ENCODE results near the gene NKX6-2.

NKX6-2 gene

GRCh38 chr10:132783940-132784865 lies 1.7 kb downstream of the NKX6-2 start:
- no peaks in the 10 kb centered on the region for H3K9me3 ChIP-seq (ENCODE audit: insufficient read depth, low read depth, low read length)
- no peak overlapping the region for H3K9ac ChIP-seq (ENCODE audit: low read depth, low read length)
- H3K4me3 ChIP-seq (ENCODE audit: low read length), result peak overlapping the region; percentile 18; the same call in 1 of the 2 replicates
- H3K27ac ChIP-seq (ENCODE audit: low read length), result no peak overlapping the region
- H3K4me1 ChIP-seq (ENCODE audit: insufficient read depth, low read length), result no peaks in the 10 kb centered on the region; the same call in 1 of the 2 replicates
- no peaks in the 10 kb centered on the region for H3K36me3 ChIP-seq (ENCODE audit: insufficient read depth, low read depth, low read length)
- H3K27me3 ChIP-seq (ENCODE audit: insufficient read depth, low read length), result peaks cover 79% of the 10 kb centered on the region

GRCh38 chr10:132783165-132783939 lies 2.6 kb downstream of the NKX6-2 start:
- no peak overlapping the region for H3K27ac ChIP-seq (ENCODE audit: low read length)
- H3K4me1 ChIP-seq (ENCODE audit: insufficient read depth, low read length), result no peaks in the 10 kb centered on the region; the same call in 1 of the 2 replicates
- H3K9me3 ChIP-seq (ENCODE audit: insufficient read depth, low read depth, low read length), result no peaks in the 10 kb centered on the region
- peaks cover 71% of the 10 kb centered on the region for H3K27me3 ChIP-seq (ENCODE audit: insufficient read depth, low read length)
- no peak overlapping the region; the same call in 1 of the 2 replicates for H3K4me3 ChIP-seq (ENCODE audit: low read length)
- no peak overlapping the region for H3K9ac ChIP-seq (ENCODE audit: low read depth, low read length)
- H3K36me3 ChIP-seq (ENCODE audit: insufficient read depth, low read depth, low read length), result no peaks in the 10 kb centered on the region

GRCh38 chr10:132781556-132781955 lies 4.4 kb downstream of the NKX6-2 start:
- Histone ChIP-seq H3K9ac (ENCODE audit: low read depth, low read length) (no peak overlapping the region), H3K27ac (ENCODE audit: low read length) (no peak overlapping the region), H3K27me3 (ENCODE audit: insufficient read depth, low read length) (peaks cover 53% of the 10 kb centered on the region), H3K9me3 (ENCODE audit: insufficient read depth, low read depth, low read length) (no peaks in the 10 kb centered on the region), H3K4me3 (ENCODE audit: low read length) (no peak overlapping the region), H3K36me3 (ENCODE audit: insufficient read depth, low read depth, low read length) (no peaks in the 10 kb centered on the region), H3K4me1 (ENCODE audit: insufficient read depth, low read length) (no peaks in the 10 kb centered on the region; the same call in 1 of the 2 replicates)

GRCh38 chr10:132780356-132780755 lies 5.6 kb downstream of the NKX6-2 start:
- H3K27ac ChIP-seq (ENCODE audit: low read length), result no peak overlapping the region
- no peak overlapping the region for H3K9ac ChIP-seq (ENCODE audit: low read depth, low read length)
- peaks cover 43% of the 10 kb centered on the region for H3K27me3 ChIP-seq (ENCODE audit: insufficient read depth, low read length)
- no peaks in the 10 kb centered on the region; the same call in 1 of the 2 replicates for H3K4me1 ChIP-seq (ENCODE audit: insufficient read depth, low read length)
- no peaks in the 10 kb centered on the region for H3K9me3 ChIP-seq (ENCODE audit: insufficient read depth, low read depth, low read length)
- no peak overlapping the region for H3K4me3 ChIP-seq (ENCODE audit: low read length)
- no peaks in the 10 kb centered on the region for H3K36me3 ChIP-seq (ENCODE audit: insufficient read depth, low read depth, low read length)

DNA sequence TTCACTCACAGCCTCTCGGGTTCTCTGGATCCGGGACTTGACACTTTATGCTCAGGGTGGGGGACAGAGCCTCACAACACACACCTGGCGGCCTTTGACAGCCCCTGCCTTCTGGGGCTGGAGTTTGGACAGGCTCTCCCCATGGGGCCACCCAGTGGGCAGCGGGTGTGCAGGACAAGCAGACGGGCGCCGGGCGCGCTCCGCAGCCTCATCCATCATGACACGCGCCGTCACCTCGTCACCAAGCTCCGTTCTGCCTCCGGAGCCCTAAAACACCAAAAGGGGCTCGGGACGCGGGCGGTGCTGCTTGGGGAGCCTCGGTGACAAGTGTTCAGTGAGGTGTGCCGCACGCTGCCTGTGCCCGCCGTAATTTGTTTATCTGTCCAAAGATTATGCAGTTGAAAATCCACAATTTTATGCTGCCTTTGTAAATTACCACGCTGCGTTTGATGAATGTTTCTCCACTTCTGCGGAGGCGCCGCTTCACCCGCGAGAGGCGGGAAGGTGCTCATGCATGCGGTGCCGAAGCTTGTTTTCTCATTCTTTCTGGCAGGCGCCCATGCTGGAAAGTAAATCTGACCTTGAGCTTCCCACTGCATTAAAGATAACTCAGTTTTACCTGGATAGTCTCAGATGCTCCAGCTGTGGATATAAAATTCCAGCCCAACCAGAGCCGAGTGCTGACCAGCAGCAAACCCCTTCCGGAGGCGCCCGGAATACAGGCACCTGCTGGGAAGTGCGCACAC lies 6.2 kb downstream of the NKX6-2 start:
- H3K4me3 ChIP-seq (ENCODE audit: low read length), result no peak overlapping the region
- no peak overlapping the region for H3K27ac ChIP-seq (ENCODE audit: low read length)
- no peak overlapping the region for H3K9ac ChIP-seq (ENCODE audit: low read depth, low read length)
- peaks cover 37% of the 10 kb centered on the region for H3K27me3 ChIP-seq (ENCODE audit: insufficient read depth, low read length)
- no peaks in the 10 kb centered on the region; the same call in 1 of the 2 replicates for H3K4me1 ChIP-seq (ENCODE audit: insufficient read depth, low read length)
- no peaks in the 10 kb centered on the region for H3K36me3 ChIP-seq (ENCODE audit: insufficient read depth, low read depth, low read length)
- H3K9me3 ChIP-seq (ENCODE audit: insufficient read depth, low read depth, low read length), result no peaks in the 10 kb centered on the region

DNA sequence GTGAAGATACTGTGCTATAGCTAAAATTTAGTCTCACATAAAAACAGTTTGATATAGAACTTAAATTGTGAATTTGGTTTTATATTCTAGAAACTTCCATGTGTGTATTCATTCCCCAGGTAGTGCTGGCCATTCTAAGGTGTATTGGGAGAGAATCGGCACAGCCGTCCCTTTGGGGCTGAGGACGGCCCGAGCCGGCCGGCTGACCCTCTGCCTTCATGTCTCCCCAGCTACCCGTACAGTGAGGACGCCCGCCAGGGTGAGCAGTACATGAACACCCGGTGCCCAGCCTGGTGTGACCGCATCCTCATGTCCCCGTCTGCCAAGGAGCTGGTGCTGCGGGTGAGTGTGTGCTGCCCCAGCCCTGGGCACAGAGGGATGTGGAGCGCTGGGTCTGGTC lies 8.5 kb downstream of the NKX6-2 start:
- Histone ChIP-seq H3K4me1 (ENCODE audit: insufficient read depth, low read length) (no peaks in the 10 kb centered on the region), H3K9ac (ENCODE audit: low read depth, low read length) (no peak overlapping the region), H3K27me3 (ENCODE audit: insufficient read depth, low read length) (peaks cover 14% of the 10 kb centered on the region), H3K36me3 (ENCODE audit: insufficient read depth, low read depth, low read length) (no peaks in the 10 kb centered on the region), H3K27ac (ENCODE audit: low read length) (no peak overlapping the region), H3K9me3 (ENCODE audit: insufficient read depth, low read depth, low read length) (no peaks in the 10 kb centered on the region), H3K4me3 (ENCODE audit: low read length) (no peak overlapping the region)

DNA sequence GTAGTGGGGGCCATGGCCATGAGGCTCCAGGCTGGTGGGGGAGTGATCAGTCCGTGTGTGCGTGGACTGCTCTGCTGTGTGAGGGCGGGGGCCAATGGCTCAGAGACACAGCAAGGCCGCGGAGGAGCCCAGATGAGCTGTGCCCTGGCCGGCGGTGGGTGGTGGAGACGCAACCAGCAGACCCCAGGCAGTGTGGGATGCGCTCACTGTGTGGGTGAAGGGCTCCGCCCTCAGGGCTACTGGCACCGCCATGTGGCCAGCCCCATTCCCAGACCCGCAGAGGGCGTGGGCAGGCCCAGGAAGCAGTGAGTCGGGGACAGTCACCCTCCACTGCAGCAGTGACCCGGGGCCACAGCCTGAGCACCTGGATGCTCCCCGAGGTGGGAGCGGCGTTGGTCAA lies 9.1 kb downstream of the NKX6-2 start:
- H3K36me3 ChIP-seq (ENCODE audit: insufficient read depth, low read depth, low read length), result no peaks in the 10 kb centered on the region
- no peaks in the 10 kb centered on the region for H3K4me1 ChIP-seq (ENCODE audit: insufficient read depth, low read length)
- H3K9me3 ChIP-seq (ENCODE audit: insufficient read depth, low read depth, low read length), result no peaks in the 10 kb centered on the region
- H3K27ac ChIP-seq (ENCODE audit: low read length), result no peak overlapping the region
- peaks cover 8% of the 10 kb centered on the region for H3K27me3 ChIP-seq (ENCODE audit: insufficient read depth, low read length)
- H3K4me3 ChIP-seq (ENCODE audit: low read length), result no peak overlapping the region
- H3K9ac ChIP-seq (ENCODE audit: low read depth, low read length), result no peak overlapping the region

DNA sequence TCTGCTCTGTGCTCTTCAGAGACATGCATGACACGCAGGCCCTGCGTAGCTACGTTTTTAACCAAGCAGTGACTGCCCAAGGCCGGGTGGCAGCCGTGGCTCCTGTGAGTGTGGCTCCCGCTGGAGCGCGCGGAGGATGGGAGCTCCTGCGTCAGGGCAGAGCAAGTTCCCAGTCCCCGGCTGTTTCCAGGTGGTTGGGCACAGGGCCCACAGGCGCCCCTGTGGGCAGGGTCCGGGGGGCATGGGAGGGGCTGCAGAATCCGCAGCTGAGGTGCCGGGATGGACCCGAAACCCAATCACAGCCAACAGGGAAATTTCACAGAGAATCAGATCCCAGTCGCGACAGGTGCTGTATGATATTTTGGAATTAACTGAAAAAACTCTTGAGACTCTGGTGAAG lies 9.8 kb downstream of the NKX6-2 start:
- Histone ChIP-seq H3K36me3 (ENCODE audit: insufficient read depth, low read depth, low read length) (no peaks in the 10 kb centered on the region), H3K4me1 (ENCODE audit: insufficient read depth, low read length) (no peaks in the 10 kb centered on the region), H3K27me3 (ENCODE audit: insufficient read depth, low read length) (peaks cover 2% of the 10 kb centered on the region; the same call in 1 of the 2 replicates), H3K27ac (ENCODE audit: low read length) (no peak overlapping the region), H3K9ac (ENCODE audit: low read depth, low read length) (no peak overlapping the region), H3K4me3 (ENCODE audit: low read length) (no peak overlapping the region), H3K9me3 (ENCODE audit: insufficient read depth, low read depth, low read length) (no peaks in the 10 kb centered on the region)

DNA sequence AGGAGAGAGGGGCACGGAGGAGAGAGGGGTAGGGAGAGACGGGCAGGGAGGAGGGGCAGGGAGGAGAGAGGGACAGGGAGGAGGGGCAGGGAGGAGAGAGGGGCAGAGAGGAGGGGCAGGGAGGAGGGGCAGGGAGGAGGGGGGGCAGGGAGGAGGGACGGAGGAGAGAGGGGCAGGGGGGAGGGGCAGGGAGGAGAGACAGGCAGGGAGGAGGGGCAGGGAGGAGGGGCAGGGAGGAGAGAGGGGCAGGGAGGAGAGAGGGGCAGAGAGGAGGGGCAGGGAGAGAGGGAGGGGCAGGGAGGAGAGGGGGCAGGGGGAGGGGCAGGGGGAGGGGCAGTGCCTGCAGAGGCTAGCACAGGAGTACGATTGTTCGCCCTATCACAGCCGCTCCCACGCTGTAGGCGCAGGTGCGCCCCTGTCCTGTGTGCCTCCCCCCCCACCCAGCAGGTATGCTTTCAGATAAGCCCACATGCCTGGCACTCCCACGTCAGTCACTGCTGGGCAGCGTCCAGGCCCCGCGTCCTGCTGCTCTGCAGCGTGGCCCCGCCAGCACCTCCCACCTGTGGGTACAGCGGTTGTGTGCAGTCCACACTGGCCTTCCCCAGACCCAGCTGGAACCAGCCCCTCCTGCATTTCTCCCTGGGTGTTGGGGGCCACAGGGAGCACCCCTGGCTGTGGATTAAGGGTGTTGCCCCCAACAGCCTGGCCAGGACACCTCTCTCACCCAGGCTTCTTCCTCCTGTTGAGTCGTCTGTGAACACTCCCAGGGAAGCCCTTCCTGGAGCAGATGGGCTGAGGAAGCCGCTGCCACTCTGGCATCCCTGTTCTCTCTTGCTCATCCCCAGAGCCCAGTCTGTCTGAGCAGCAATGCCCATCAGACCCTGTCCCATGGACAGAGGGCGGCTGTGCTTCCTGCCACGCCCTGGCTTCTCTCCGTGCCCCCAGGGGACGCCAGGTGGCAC lies 10.8 kb downstream of the NKX6-2 start:
- no peaks in the 10 kb centered on the region for H3K27me3 ChIP-seq (ENCODE audit: insufficient read depth, low read length)
- no peak overlapping the region for H3K9ac ChIP-seq (ENCODE audit: low read depth, low read length)
- no peaks in the 10 kb centered on the region for H3K36me3 ChIP-seq (ENCODE audit: insufficient read depth, low read depth, low read length)
- H3K9me3 ChIP-seq (ENCODE audit: insufficient read depth, low read depth, low read length), result no peaks in the 10 kb centered on the region
- H3K4me3 ChIP-seq (ENCODE audit: low read length), result no peak overlapping the region
- H3K4me1 ChIP-seq (ENCODE audit: insufficient read depth, low read length), result no peaks in the 10 kb centered on the region
- no peak overlapping the region for H3K27ac ChIP-seq (ENCODE audit: low read length)

DNA sequence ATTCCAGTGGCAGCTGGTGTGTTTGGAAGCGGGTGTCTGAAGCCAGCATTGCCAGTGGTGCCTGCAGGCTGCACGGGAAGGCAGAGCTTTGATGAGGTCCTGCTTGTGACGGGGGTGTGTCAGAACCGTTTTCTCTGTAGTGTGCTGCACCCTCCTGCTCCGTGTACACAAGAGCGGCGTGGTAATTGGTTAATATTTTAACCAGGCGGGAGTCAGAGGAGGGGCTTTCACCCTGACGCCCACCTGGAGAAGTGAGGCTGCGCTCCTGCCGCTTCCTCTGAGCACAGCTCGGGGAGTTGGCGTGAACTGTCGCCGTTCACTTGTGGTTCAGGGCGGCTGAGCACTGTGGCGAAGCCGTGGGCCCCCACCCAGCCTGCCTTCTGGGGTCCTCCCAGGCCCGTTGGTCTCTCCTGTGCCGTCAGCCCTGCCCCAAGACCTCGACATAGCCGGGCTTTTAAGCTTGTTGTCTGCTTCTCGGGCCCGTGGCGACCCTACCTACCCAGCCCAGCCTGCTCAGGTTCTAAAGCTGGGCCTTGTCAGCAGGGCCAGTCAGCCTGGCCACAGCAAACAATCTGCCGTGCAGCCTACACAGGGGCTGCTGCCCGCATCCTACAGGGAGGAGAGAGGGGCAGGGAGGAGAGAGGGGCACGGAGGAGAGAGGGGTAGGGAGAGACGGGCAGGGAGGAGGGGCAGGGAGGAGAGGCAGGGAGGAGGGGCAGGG lies 11.6 kb downstream of the NKX6-2 start:
- no peaks in the 10 kb centered on the region for H3K27me3 ChIP-seq (ENCODE audit: insufficient read depth, low read length)
- no peaks in the 10 kb centered on the region for H3K9me3 ChIP-seq (ENCODE audit: insufficient read depth, low read depth, low read length)
- no peak overlapping the region for H3K9ac ChIP-seq (ENCODE audit: low read depth, low read length)
- H3K27ac ChIP-seq (ENCODE audit: low read length), result no peak overlapping the region
- no peaks in the 10 kb centered on the region for H3K36me3 ChIP-seq (ENCODE audit: insufficient read depth, low read depth, low read length)
- H3K4me1 ChIP-seq (ENCODE audit: insufficient read depth, low read length), result no peaks in the 10 kb centered on the region
- no peak overlapping the region for H3K4me3 ChIP-seq (ENCODE audit: low read length)
